ENCODE measurements around the gene BMPR1B.
"Not testable (repeated sequence)": the region's sequence is repeated elsewhere in the genome, so short reads cannot be mapped to it uniquely, and the experiment has no call there.

The BMPR1B gene

GRCh38 chr4:95093936-95094929, 336.5 kb downstream of the BMPR1B start:
- DNase-seq = no peak

DNA sequence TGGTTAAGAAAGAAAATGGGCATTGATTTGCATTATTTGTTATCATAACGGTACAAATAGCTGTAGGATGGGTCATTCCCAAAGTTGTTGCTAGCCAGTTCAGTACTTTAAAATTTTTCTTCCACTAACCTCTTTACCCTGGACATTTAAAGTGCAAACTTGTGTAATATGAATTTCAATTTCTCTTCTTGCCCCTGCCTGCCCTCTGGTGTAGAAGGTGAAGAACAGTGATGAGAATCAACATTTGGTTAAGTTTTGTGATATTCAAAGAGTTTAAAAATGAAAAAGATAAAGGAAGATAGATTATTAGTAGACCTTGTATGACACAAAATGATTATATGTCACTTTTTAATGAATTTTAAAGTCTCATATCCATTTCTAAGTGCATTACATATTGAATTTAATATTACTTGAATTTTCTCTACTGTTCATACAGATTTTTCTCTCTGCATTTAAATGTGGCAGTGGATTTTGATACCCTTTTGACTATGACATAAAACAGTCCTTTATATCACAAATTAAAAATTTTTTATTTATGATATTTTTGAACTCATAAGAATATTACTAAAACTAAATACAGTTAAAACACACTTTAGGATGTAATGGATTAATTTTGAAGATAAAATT, 337.7 kb downstream of the BMPR1B start:
- peak in 1 of 2 donors; percentile 42 for DNase-seq

GRCh38 chr4:95102162-95102790, 344.5 kb downstream of the BMPR1B start:
- DNase-seq = no peak

- DNase-seq = no peak
These were observed 347.4 kb downstream of the BMPR1B start for GRCh38 chr4:95105112-95105511.

DNA sequence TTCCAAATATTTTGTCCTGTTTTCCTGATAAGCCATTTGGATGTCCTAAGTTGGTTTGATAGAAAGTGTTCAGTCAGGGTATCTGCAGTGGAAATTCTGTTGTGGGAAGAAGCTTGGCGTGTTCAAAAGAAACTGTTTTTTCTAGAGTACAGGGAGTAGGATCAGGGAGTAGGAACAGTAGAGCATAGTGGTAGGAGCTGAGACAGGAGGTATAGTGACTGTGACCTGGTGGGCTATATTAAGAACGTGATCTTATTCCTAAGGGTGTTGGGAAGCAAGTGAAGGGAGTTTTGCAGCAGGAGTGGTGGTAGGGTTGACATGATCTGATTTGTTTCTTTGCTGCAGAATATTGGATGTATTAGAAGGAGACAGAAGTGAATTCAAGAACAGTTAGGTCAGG, 348.2 kb downstream of the BMPR1B start:
- no peak for DNase-seq

DNA sequence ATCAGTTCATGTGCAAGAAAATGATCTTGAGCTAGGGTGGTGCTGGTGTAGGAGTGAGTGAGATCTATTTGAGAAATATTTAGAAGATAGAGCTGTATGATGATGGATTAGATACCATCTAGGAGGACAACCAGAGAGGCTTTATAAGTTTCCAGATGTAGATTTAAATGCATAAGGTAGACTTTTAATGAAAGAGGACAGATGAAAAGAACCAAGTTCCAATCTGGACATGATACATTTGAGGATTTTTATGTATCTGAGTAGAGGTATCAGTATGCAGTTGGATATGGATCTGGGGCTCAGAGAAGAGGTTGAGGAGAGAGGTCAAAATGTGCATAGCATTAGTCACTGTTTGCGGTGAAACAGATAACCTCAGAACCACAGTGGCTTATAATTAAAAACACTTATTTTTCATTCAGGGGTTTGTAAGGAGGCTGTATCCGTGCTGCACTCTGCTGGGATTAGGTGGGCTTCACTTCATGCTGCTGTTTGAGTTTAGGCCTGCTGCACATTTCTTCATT, 348.7 kb downstream of the BMPR1B start:
- DNase-seq = no peak

DNA sequence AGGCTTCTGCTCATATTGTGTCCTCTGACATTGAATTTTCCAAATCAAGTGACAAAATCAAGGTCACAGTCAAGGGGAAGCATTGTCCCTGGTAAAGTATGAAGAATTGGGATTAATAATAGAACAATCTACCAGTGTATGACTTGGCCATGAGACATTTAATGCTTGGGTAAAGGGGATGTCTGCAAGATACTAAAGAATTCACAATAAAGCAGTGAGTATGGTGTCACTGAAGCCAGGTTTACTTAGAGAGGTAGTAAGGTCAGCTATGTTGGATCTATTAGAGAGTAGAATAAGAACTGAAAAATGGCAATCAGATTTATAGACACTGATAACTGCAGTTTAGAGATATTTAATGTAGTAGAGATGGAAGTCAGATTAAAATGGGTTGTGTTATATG, 349.2 kb downstream of the BMPR1B start:
- no peak for DNase-seq

GRCh38 chr4:95107635-95108034, 349.9 kb downstream of the BMPR1B start:
- DNase-seq = no peak

GRCh38 chr4:95108883-95109421, 351.2 kb downstream of the BMPR1B start:
- no peak for DNase-seq

DNA sequence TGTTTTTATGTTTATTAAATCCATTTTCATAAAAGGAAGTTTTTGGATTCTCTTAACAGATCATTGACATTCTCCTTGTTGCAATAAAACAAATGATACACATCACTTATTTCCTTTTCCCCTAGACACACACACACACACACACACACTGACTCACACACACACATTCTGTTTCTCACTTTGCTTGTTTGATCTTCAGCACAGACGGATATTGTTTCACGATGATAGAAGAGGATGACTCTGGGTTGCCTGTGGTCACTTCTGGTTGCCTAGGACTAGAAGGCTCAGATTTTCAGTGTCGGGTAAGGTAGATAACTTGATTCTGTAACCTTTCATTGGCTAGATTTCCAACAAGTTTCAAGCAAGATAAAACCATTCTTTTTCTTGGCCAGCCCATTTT, 356.8 kb downstream of the BMPR1B start:
- no peak for DNase-seq

GRCh38 chr4:95118497-95118896, 360.7 kb downstream of the BMPR1B start:
- DNase-seq = no peak

DNA sequence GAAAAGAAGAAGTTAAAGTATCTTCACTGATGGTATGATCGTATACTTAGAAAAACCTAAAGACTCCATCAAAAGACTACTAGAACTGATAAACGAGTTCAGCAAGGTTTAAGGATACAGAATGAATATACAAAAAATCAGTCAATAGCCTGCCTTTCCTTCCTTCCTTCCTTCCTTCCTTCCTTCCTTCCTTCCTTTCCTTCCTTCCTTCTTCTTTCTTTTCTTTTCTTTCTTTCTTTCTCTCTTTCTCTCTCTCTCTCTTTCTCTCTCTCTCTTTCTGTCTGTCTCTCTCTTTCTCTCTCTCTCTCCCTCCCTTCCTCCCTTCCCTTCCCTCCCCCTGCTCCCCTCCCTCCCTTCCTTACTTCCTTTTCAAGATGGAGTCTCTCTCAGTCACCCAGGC, 362.7 kb downstream of the BMPR1B start:
- no peak for DNase-seq

DNA sequence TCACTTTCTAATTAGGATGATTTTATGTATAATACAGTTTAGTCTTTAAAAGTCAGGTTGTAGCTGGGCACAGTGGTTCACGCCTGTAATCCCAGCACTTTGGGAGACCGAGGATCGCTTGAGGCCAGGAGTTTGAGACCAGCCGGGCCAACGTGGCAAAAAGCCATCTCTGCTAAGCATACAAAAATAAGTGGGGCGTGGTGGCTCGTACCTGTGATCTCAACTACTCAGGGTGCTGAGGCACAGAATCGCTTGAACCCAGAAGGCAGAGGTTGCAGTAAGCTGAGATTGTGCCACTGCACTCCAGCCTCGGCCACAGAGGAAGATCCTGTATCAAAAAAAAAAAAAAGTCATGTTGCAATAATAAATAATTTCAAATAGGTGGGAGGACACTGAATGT, 364.2 kb downstream of the BMPR1B start:
- no peak for DNase-seq

DNA sequence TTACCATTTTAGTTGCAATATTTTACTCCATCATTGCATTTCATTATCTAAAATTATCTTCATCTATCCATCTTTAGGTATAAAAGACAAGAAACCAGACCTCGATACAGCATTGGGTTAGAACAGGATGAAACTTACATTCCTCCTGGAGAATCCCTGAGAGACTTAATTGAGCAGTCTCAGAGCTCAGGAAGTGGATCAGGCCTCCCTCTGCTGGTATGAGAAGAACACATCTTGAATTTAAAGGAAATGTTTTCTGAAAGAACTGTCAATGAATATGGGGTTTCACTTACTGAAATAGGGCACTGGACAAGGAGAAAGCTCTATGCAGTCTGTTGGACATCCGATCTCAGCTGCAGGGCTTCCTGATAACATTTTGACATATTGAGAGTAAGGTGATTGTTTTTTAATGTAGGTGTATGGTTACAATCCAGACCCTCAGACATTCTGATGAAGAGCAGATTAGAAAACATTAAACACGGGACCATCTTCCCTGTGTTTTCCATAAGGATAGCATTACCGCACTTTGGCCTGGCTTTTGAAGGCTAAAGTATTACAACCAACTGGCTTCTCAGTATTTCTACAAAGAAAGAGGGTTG, 367.2 kb downstream of the BMPR1B start:
- DNase-seq = peak in 1 of 2 donors; percentile 66

DNA sequence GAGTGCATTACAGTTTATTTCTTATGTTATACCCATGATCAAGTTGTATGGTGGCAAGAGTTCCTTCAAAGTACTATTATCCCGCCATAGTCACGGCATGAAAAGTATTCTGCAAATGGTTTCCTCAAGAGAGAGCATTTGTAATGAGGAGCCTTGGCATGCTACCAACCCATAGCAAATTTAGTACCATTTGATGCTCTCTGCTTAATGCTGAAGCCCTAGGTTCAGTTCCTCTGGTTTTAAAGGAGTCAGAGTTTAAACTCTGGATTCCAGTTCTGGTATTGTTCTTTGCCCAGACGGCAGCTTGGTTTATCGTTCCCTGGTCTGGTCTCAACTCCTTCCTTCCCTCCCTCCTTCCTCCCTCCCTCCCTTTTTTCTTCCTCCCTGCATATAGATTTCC, 371.3 kb downstream of the BMPR1B start:
- no peak for DNase-seq

GRCh38 chr4:95129821-95130311, 372.1 kb downstream of the BMPR1B start:
- DNase-seq = peak in 1 of 2 donors; percentile 42

DNA sequence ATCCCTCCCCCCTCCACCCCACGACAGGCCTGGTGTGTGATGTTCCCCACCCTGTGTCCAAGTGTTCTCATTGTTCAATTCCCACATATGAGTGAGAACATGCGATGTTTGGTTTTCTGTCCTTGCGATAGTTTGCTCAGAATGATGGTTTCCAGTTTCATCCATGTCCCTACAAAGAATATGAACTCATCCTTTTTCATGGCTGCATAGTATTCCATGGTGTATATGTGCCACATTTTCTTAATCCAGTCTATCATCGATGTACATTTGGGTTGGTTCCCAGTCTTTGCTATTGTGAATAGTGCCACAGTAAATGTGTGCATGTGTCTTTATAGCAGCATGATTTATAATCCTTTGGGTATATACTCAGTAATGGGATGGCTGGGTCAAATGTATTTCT, 376.3 kb downstream of the BMPR1B start:
- DNase-seq = not testable (repeated sequence)

DNA sequence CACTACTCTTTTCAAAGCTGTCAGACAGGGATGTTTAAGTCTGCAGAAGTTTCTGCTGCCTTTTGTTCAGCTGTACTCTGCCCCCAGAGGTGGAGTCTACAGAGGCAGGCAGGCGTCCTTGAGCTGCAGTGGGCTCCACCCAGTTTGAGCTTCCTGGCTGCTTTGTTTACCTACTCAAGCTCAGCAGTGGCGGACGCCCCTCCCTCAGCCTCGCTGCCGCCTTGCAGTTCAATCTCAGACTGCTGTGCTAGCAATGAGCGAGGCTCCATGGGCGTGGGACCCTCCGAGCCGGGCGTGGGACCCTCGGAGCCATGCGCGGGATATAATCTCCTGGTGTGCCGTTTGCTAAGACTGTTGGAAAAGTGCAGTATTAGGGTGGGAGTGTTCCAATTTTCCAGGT, 381.7 kb downstream of the BMPR1B start:
- not testable (repeated sequence) for DNase-seq

DNA sequence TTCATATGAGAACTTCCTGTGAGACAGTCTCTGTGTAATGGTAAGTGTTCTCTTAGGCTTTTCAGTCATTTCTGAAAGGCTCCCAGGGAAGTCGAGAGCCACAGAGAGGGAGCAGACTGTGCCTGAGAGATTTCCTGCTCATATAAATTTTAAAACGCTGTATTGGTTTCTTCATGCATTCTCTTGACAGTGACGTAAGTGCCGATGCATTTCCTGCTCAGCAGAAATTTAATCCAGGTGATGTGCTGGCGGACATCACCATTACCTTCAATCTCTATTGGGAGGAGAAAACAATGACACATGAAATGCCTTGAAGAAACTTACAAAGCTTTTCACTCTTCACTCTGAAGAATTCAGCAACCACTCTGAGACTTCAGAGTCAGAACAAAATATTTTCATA, 383.6 kb downstream of the BMPR1B start:
- no peak for DNase-seq

DNA sequence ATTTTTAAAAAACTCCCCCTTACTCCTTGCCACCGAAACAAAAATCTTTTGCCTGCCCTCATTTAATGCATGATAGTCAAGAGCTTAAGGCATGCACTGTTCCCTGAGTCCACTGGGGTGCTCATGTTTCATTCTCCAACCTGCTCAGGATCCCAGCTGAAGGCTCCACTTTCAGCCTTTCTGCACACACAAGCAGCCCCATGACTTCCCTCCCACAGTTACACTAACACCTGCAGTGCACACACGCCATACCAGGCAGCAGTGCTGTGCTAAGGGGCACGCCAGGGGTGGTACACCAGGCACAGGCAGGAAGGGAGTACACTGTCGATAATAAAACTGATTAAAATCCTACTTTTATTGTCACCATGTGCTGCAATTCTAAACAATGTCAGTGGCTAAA, 385.2 kb downstream of the BMPR1B start:
- DNase-seq = no peak

DNA sequence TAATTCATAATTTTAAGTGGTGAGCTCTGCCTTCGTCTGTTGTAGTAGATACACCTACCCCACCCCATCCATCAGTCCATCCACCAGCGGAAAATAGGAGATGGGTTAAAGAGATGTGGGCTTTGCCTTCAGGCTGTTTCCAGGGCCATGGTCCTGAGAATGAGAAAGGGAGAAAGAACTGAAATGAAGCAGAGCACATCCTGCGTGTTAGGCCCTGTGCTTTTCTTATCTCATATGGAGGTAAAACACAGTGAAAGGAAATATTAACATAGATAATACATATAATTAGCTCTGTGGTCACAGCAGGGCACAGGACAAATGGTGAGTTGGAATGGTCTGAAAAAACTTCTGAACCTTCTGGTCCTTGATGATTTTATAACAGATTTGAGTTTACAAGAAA, 393.5 kb downstream of the BMPR1B start:
- DNase-seq = no peak

- DNase-seq = no peak
These were observed 395.4 kb downstream of the BMPR1B start for GRCh38 chr4:95153182-95153581.
